A549 treated with AZD9567 at 1 μM for 4 hours (cell line): ENCODE data around the gene SLC12A1. TPM values are rescaled to one million over a fixed set of nuclear protein-coding genes. Genes with fewer than 3 reads are reported as not detected.

Source experiments
- total RNA-seq: library from RNA; stranded (reverse); fragments of 200-300 nt; extraction: Qiagen RNA extraction; gene quantifications from 5 replicates; pipeline ENCODE4 v1.2.3, GENCODE V29; 2022; ENCODE audit not compliant: insufficient read depth

The SLC12A1 gene
- not detected in 5 replicates for total RNA-seq

GRCh38 chr15:48205981-48206380 is at the start of gene SLC12A1:
Gene SLC12A1, plus strand, starts transcription at chr15:48206302. Its CDS starts 1,418 bp downstream, at chr15:48207720.

GRCh38 chr15:48177766-48178647 is 28.1 kb upstream of the SLC12A1 start, which contains the start of gene MYEF2:
Gene MYEF2, minus strand, starts transcription at chr15:48178295. Its CDS starts 58 bp downstream, at chr15:48178237.

GRCh38 chr15:48191574-48192225 is 14.4 kb upstream of the SLC12A1 start, which contains the start of gene CTXN2:
Gene CTXN2, plus strand, starts transcription at chr15:48191665. Its CDS starts 9,636 bp downstream, at chr15:48201301.

GRCh38 chr15:48330855-48331795 is 125.0 kb downstream of the SLC12A1 start, which contains the start of gene DUT:
Gene DUT, plus strand, starts transcription at chr15:48331429. Its CDS starts 87 bp downstream, at chr15:48331516.

Other genes starting within 250 kb of the SLC12A1 start
- gene SLC24A5, start 85.3 kb upstream of the SLC12A1 start, total RNA-seq: 0.07 TPM in 1 of 5 replicates, not detected in the others
- gene MYEF2, start 28.0 kb upstream of the SLC12A1 start, total RNA-seq: 11.6 to 24.1 TPM (median 17.1 TPM) in 5 replicates
- 0.02 to 0.05 TPM (median 0.03 TPM) in 3 of 5 replicates, not detected in the others for gene CTXN2, start 14.6 kb upstream of the SLC12A1 start, total RNA-seq
- gene DUT, start 125.1 kb downstream of the SLC12A1 start, total RNA-seq: 99.9 to 115 TPM (median 107 TPM) in 5 replicates